Neural crest cell (in vitro differentiated cells): ENCODE data around the gene KLHL7. TPM values are rescaled to one million over a fixed set of nuclear protein-coding genes. Genes with fewer than 3 reads are reported as not detected.
A peak's percentile ranks its signal among the peaks of the same experiment; 100 is the strongest.

Experiments used
- DNase-seq: peaks from one replicate; pipeline ENCODE4 v3.0.0; 2021; ENCODE audit warnings: low read depth, mixed read lengths, low spot score
- H3K27ac Mint-ChIP-seq: one replicate; pipeline ENCODE4 v1.8.0; 2021; ENCODE audit warnings: mild to moderate bottlenecking, mixed read lengths; ENCODE audit not compliant: unreplicated experiment
- H3K27me3 Mint-ChIP-seq: 2 replicates; pipeline ENCODE4 v1.8.0; 2021; ENCODE audit warnings: low read depth, mild to moderate bottlenecking, mixed read lengths
- H3K36me3 Mint-ChIP-seq: 2 replicates; pipeline ENCODE4 v1.8.0; 2021; ENCODE audit warnings: low read depth, mild to moderate bottlenecking, mixed read lengths
- H3K4me1 Mint-ChIP-seq: 2 replicates; pipeline ENCODE4 v1.8.0; 2021; ENCODE audit warnings: mixed read lengths
- H3K4me3 Mint-ChIP-seq: one replicate; pipeline ENCODE4 v1.8.0; 2021; ENCODE audit warnings: mild to moderate bottlenecking, mixed read lengths
- H3K9me3 Mint-ChIP-seq: 2 replicates; pipeline ENCODE4 v1.8.0; 2021; ENCODE audit warnings: mixed read lengths
- total RNA-seq: library from RNA; stranded (reverse); gene quantifications from 2 replicates; pipeline ENCODE4 v1.2.1, GENCODE V29; 2021
- TF ChIP-seq, protein P1 (sequence below): fragments of 200-600 bp; sonication (generic); conservative IDR thresholded peaks from 2 replicates; pipeline ENCODE4 v1.5.0; 2021; ENCODE audit warnings: antibody characterized with exemption, mild to moderate bottlenecking

The KLHL7 gene
- total RNA-seq, 1 donor from 2014 or later = 47.6 TPM

DNA sequence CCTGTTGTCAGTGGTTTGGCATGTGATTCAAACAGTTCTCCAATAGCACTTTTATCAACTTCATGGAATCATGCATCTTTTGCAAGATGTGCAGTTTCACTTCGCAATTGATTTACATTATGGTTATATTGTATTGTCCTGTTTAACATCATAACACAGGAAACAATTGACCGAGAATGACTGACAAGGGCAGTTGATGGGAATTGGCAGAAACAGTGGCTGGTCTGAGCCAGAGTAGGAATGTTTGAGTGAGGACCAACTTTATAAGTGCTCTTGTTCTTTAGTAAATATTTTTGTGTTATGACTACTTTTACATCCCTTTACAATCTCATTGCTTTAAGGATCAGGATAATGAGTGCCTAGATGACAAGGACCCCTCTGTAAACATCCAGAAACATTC lies 2.2 kb downstream of the KLHL7 start:
- peak overlapping the region; percentile 99 for H3K4me3 Mint-ChIP-seq
- H3K36me3 Mint-ChIP-seq = peaks cover 4% of the 10 kb centered on the region
- H3K9me3 Mint-ChIP-seq = no peaks in the 10 kb centered on the region
- no peak for DNase-seq
- peaks cover 51% of the 10 kb centered on the region for H3K4me1 Mint-ChIP-seq
- peak overlapping the region; percentile 98 for H3K27ac Mint-ChIP-seq
- no peaks in the 10 kb centered on the region for H3K27me3 Mint-ChIP-seq
- TF ChIP-seq, protein P1, sequence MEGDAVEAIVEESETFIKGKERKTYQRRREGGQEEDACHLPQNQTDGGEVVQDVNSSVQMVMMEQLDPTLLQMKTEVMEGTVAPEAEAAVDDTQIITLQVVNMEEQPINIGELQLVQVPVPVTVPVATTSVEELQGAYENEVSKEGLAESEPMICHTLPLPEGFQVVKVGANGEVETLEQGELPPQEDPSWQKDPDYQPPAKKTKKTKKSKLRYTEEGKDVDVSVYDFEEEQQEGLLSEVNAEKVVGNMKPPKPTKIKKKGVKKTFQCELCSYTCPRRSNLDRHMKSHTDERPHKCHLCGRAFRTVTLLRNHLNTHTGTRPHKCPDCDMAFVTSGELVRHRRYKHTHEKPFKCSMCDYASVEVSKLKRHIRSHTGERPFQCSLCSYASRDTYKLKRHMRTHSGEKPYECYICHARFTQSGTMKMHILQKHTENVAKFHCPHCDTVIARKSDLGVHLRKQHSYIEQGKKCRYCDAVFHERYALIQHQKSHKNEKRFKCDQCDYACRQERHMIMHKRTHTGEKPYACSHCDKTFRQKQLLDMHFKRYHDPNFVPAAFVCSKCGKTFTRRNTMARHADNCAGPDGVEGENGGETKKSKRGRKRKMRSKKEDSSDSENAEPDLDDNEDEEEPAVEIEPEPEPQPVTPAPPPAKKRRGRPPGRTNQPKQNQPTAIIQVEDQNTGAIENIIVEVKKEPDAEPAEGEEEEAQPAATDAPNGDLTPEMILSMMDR = no peak

DNA sequence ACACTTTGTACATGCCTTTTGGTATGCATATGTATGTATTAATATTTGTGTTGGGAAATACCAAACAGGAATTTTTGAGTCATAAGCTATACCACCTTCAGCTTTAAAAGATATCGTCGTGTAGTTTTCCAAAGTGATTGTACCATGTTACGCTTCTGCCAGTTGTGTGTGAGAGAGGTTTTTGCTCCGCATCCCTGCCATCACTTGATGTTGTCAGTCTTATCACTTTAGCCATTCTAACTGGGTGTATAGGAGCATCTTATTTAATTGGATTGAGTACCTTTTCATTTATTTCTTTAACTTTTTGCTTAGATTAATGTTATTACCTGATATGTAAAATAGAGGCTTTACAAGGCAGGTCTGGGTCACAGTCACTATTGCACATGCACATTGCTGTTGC lies 3.4 kb downstream of the KLHL7 start:
- Mint-ChIP-seq H3K27me3 (no peaks in the 10 kb centered on the region), H3K4me1 (peaks cover 51% of the 10 kb centered on the region), H3K9me3 (no peaks in the 10 kb centered on the region), H3K36me3 (peaks cover 3% of the 10 kb centered on the region), H3K27ac (no peak overlapping the region), H3K4me3 (peak overlapping the region; percentile 99)
- DNase-seq = no peak
- TF ChIP-seq, protein P1 = no peak

DNA sequence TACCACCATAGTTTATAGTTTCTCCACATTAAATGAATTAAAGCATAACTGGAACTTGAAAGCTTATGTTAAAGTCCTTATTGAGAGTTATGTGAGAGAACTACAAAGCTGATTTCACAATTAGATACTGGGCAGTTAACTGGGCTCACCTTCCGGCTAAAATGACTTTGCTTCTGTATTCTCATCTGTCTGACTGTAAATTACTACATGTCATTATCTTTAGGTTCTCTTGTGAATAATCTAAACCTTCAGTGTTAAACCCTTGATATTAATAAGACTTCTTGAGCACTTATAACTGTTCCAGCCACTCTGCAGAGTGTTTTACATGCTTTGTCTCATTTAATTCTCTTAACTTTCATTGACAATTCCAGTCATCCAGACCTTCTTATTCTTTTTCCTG lies 3.9 kb downstream of the KLHL7 start:
- no peak for DNase-seq
- Mint-ChIP-seq H3K9me3 (no peaks in the 10 kb centered on the region), H3K4me3 (peak overlapping the region; percentile 99), H3K27me3 (no peaks in the 10 kb centered on the region), H3K4me1 (peaks cover 52% of the 10 kb centered on the region), H3K27ac (no peak overlapping the region), H3K36me3 (peaks cover 3% of the 10 kb centered on the region)
- TF ChIP-seq, protein P1 = no peak

DNA sequence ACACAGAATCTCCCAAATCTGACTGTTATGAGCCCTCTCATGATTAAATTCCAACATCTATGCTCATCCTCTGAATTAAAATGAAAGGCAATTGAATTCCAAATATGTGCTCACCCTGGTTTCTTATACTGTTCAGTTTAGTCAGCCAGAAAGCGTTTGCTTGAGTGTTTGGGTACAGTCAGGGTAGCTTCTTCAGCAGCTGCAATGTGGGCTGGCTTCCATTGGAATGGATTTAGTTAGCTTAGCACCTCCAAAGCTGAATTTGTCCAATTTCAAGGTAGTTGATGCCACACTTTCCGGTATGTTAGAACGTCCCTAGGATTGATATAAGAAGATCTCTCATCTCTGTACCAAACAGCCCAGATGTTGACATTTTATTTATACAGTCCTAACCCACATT lies 9.3 kb downstream of the KLHL7 start:
- DNase-seq = no peak
- Mint-ChIP-seq H3K27ac (no peak overlapping the region), H3K4me1 (peaks cover 40% of the 10 kb centered on the region), H3K27me3 (no peaks in the 10 kb centered on the region), H3K4me3 (no peak overlapping the region), H3K36me3 (peaks cover 5% of the 10 kb centered on the region), H3K9me3 (no peaks in the 10 kb centered on the region)
- TF ChIP-seq, protein P1 = no peak

DNA sequence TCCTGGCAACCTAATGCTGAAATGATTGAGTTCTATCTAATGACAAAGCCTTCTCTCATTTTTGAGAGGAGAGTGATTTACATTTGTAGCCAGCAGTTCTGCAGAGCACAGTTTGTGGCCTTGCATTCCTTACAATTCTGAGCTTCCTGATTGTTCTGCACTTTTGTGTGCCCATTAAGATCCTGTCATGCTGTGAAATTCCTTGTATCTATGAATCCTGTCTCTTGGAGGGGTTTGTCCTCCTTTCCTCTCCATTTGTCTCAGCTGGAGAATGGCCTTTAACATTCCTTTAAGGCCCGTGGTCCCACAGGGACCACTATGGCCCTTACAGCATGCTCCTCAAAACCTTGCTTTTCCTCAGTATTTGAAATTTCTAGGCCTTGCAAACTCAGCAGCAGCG lies 10.4 kb downstream of the KLHL7 start:
- no peaks in the 10 kb centered on the region for H3K27me3 Mint-ChIP-seq
- TF ChIP-seq, protein P1 = no peak
- peaks cover 3% of the 10 kb centered on the region for H3K36me3 Mint-ChIP-seq
- peak overlapping the region; percentile 16 for H3K4me3 Mint-ChIP-seq
- no peak overlapping the region for H3K27ac Mint-ChIP-seq
- H3K4me1 Mint-ChIP-seq = peaks cover 34% of the 10 kb centered on the region
- no peaks in the 10 kb centered on the region for H3K9me3 Mint-ChIP-seq
- no peak for DNase-seq

DNA sequence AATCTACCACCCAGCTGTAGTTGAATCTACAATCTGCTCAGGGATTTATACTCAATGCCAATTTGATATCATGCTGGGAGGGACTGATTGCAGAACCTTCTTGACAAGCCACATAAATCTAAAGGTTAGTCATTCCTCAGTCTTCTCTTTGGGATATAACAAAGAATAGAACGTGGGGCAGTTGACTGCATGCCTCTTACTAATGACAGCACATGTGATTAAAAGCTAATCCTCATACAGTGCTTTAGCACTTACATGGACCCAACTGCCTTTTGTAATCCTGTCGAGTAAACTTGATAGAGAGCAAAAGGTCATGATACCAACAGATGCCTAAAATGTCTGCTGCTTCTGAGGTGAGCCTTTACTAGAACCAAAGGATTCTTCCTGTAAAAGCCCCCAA lies 12.3 kb downstream of the KLHL7 start:
- H3K4me1 Mint-ChIP-seq = peaks cover 33% of the 10 kb centered on the region
- H3K4me3 Mint-ChIP-seq = no peak overlapping the region
- DNase-seq = no peak
- H3K27ac Mint-ChIP-seq = no peak overlapping the region
- no peaks in the 10 kb centered on the region for H3K27me3 Mint-ChIP-seq
- H3K9me3 Mint-ChIP-seq = no peaks in the 10 kb centered on the region
- TF ChIP-seq, protein P1 = no peak
- H3K36me3 Mint-ChIP-seq = peaks cover 2% of the 10 kb centered on the region
